ENCODE measurements around the gene KCNQ1. TPM values are rescaled to one million over a fixed set of nuclear protein-coding genes. Genes with fewer than 3 reads are reported as not detected.

The KCNQ1 gene
- total and polyA plus RNA-seq, 9 donors, result 1.4 to 17.2 (median 3.8) TPM

GRCh38 chr11:2565447-2566222 is 120.8 kb downstream of the KCNQ1 start:
- TF ChIP-seq CTCF (IDR thresholded peaks at IDR 0.05), result no peak
- no peak for TF ChIP-seq POLR2A (IDR thresholded peaks at IDR 0.05)
- TF ChIP-seq EP300 (IDR thresholded peaks at IDR 0.05), result no peak
- Histone ChIP-seq H3K27me3 (no peaks in the 10 kb centered on the region), H3K36me3 (no peaks in the 10 kb centered on the region), H3K4me1 (ENCODE audit: insufficient read depth) (no peaks in the 10 kb centered on the region), H3K27ac (no peak overlapping the region), H3K4me3 (no peak overlapping the region), H3K9me3 (no peaks in the 10 kb centered on the region)
- WGBS, 3 donors, result 91 to 92% (median 91%) methylated on average over 13 of the region's 13 CpGs
- intact Hi-C loops (cut with DNase I), result no loop called here
- DNase-seq, result peak in 2 of 5 donors; percentile 6 to 27

GRCh38 chr11:2566223-2567025 is 121.6 kb downstream of the KCNQ1 start:
- H3K36me3 ChIP-seq, result no peaks in the 10 kb centered on the region
- no peaks in the 10 kb centered on the region for H3K27me3 ChIP-seq
- 85 to 88% (median 85%) methylated on average over 16 of the region's 16 CpGs for WGBS, 3 donors
- intact Hi-C loops (cut with DNase I), result no loop called here
- no peak overlapping the region for H3K27ac ChIP-seq
- TF ChIP-seq CTCF (IDR thresholded peaks at IDR 0.05) (no peak), EP300 (IDR thresholded peaks at IDR 0.05) (no peak), POLR2A (IDR thresholded peaks at IDR 0.05) (no peak)
- H3K9me3 ChIP-seq, result no peaks in the 10 kb centered on the region
- no peak overlapping the region for H3K4me3 ChIP-seq
- H3K4me1 ChIP-seq (ENCODE audit: insufficient read depth), result no peaks in the 10 kb centered on the region
- DNase-seq, result peak in 2 of 5 donors; percentile 23 to 33

- Histone ChIP-seq H3K4me3 (no peak overlapping the region), H3K9me3 (no peaks in the 10 kb centered on the region), H3K27me3 (no peaks in the 10 kb centered on the region), H3K27ac (no peak overlapping the region), H3K4me1 (ENCODE audit: insufficient read depth) (no peaks in the 10 kb centered on the region), H3K36me3 (no peaks in the 10 kb centered on the region)
- intact Hi-C loops (cut with DNase I), result no loop called here
- no peak for TF ChIP-seq CTCF (IDR thresholded peaks at IDR 0.05)
- no peak for TF ChIP-seq EP300 (IDR thresholded peaks at IDR 0.05)
- TF ChIP-seq POLR2A (IDR thresholded peaks at IDR 0.05), result no peak
- WGBS, 3 donors, result 85 to 92% (median 86%) methylated on average over 5 of the region's 5 CpGs
- peak in 1 of 5 donors; percentile 7 for DNase-seq
These were observed 122.3 kb downstream of the KCNQ1 start for GRCh38 chr11:2567026-2567671.

- Histone ChIP-seq H3K36me3 (no peaks in the 10 kb centered on the region), H3K9me3 (no peaks in the 10 kb centered on the region), H3K4me3 (no peak overlapping the region), H3K27me3 (no peaks in the 10 kb centered on the region), H3K27ac (no peak overlapping the region), H3K4me1 (ENCODE audit: insufficient read depth) (no peaks in the 10 kb centered on the region)
- peak in 2 of 5 donors; percentile 16 to 28 for DNase-seq
- TF ChIP-seq CTCF (IDR thresholded peaks at IDR 0.05), result no peak
- TF ChIP-seq EP300 (IDR thresholded peaks at IDR 0.05), result no peak
- TF ChIP-seq POLR2A (IDR thresholded peaks at IDR 0.05), result no peak
- intact Hi-C loops (cut with DNase I), result no loop called here
- WGBS, 3 donors, result 86 to 91% (median 91%) methylated on average over 14 of the region's 14 CpGs
These were observed 124.5 kb downstream of the KCNQ1 start for GRCh38 chr11:2569321-2569721.
